Measurements from ENCODE around the gene SFR1. TPM values are rescaled to one million over a fixed set of nuclear protein-coding genes. Genes with fewer than 3 reads are reported as not detected.

Gene SFR1
- total RNA-seq, 1 experiment from 2014 or later = 11.0 TPM

DNA sequence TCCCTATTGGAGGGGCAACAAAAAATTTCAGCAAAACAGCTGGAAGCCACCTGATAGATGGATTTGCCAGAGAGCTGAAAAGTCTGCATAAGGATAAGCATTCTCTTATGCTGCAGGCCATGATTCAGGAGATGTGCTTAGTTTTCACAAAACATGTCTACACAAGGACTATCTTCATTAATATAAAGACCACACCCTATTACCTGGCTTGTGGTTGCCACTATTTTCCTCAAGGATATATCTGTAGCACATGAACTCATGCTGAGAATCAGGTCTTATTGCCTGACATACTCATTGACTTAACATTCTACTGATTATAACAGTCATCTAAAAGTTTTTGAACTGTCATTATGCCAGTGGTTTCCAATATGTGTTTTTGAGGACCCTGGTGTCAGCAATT is 29.2 kb upstream of the SFR1 start:
- peaks cover 17% of the 10 kb centered on the region for H3K4me1 ChIP-seq (replicated peaks)
- no peak for DNase-seq (ENCODE audit: low read depth in 1 of 2, low spot score in 2 of 2)
- no peaks in the 10 kb centered on the region for H3K9me3 ChIP-seq (replicated peaks)
- H3K27ac ChIP-seq = no peak overlapping the region
- no peak overlapping the region for H3K4me3 ChIP-seq
- H3K27me3 ChIP-seq (replicated peaks) = no peaks in the 10 kb centered on the region
- H3K36me3 ChIP-seq = no peaks in the 10 kb centered on the region

GRCh38 chr10:104096692-104097091 is 25.3 kb upstream of the SFR1 start:
- Histone ChIP-seq H3K9me3 (replicated peaks) (no peaks in the 10 kb centered on the region), H3K27me3 (replicated peaks) (no peaks in the 10 kb centered on the region), H3K4me1 (replicated peaks) (peaks cover 23% of the 10 kb centered on the region), H3K27ac (no peak overlapping the region), H3K4me3 (no peak overlapping the region), H3K36me3 (no peaks in the 10 kb centered on the region)
- no peak for DNase-seq (ENCODE audit: low read depth in 1 of 2, low spot score in 2 of 2)

DNA sequence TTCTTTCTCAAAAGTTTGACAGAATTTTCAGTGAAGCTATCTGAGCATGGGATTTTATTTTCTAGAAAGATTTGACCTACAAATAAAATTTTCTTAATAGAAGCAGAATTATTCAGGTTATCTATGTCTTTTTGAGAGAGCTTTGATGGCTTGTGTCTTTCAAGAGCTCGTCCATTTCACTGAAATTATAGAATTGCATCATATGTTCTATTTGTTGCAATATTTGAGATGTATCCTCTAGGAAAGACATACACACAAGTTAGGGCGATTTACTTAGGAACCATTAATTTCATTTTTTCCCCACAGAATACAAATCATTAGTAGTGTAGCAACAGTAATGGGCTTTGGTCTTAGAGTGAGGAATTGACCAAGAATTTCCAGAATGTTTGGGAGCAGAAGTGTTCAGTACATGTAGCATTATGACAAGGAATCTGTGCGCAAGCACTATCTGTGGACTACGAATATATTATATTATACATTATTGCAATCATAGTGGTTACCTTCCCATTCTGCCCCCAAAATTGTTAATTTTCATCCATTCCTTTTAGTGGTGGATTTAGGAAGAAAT is 23.5 kb upstream of the SFR1 start:
- no peaks in the 10 kb centered on the region for H3K27me3 ChIP-seq (replicated peaks)
- H3K36me3 ChIP-seq = no peaks in the 10 kb centered on the region
- peaks cover 23% of the 10 kb centered on the region for H3K4me1 ChIP-seq (replicated peaks)
- no peaks in the 10 kb centered on the region for H3K9me3 ChIP-seq (replicated peaks)
- H3K4me3 ChIP-seq = no peak overlapping the region
- DNase-seq (ENCODE audit: low read depth in 1 of 2, low spot score in 2 of 2) = no peak
- no peak overlapping the region for H3K27ac ChIP-seq

- H3K4me1 ChIP-seq (replicated peaks) = peaks cover 23% of the 10 kb centered on the region
- H3K36me3 ChIP-seq = no peaks in the 10 kb centered on the region
- no peak overlapping the region for H3K27ac ChIP-seq
- H3K27me3 ChIP-seq (replicated peaks) = no peaks in the 10 kb centered on the region
- no peaks in the 10 kb centered on the region for H3K9me3 ChIP-seq (replicated peaks)
- no peak for DNase-seq (ENCODE audit: low read depth in 1 of 2, low spot score in 2 of 2)
- H3K4me3 ChIP-seq = no peak overlapping the region
These were observed 22.7 kb upstream of the SFR1 start for GRCh38 chr10:104099269-104099668.

- DNase-seq (ENCODE audit: low read depth in 1 of 2, low spot score in 2 of 2) = no peak
- Histone ChIP-seq H3K27me3 (replicated peaks) (no peaks in the 10 kb centered on the region), H3K4me3 (no peak overlapping the region), H3K9me3 (replicated peaks) (no peaks in the 10 kb centered on the region), H3K4me1 (replicated peaks) (peaks cover 23% of the 10 kb centered on the region), H3K27ac (no peak overlapping the region), H3K36me3 (no peaks in the 10 kb centered on the region)
These were observed 22.0 kb upstream of the SFR1 start for GRCh38 chr10:104099941-104100340.

GRCh38 chr10:104100795-104101194 is 21.2 kb upstream of the SFR1 start:
- Histone ChIP-seq H3K36me3 (no peaks in the 10 kb centered on the region), H3K9me3 (replicated peaks) (no peaks in the 10 kb centered on the region), H3K27me3 (replicated peaks) (no peaks in the 10 kb centered on the region), H3K4me3 (no peak overlapping the region), H3K27ac (no peak overlapping the region), H3K4me1 (replicated peaks) (peaks cover 23% of the 10 kb centered on the region)
- DNase-seq (ENCODE audit: low read depth in 1 of 2, low spot score in 2 of 2) = peak in 1 of 2 experiments; percentile 28

DNA sequence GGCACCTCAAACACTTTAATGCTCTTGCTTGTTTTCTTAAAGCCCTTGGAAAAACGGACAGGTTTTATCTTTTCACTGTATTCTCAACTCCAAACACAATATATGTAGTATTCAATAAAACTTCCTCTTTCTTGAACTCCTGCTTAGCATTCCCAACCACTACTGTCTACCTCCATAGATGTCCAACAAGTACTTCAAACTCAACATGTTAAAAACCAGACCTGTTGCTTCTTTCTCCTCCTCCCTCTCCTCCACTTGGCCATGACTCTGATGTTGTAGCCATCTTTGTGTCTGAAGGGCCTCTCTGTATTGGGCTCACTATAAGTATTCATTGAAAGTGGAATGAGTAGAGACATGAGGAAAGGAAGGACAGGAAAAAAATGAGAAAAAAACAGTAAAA is 20.1 kb upstream of the SFR1 start:
- DNase-seq (ENCODE audit: low read depth in 1 of 2, low spot score in 2 of 2) = no peak
- no peak overlapping the region for H3K4me3 ChIP-seq
- peaks cover 23% of the 10 kb centered on the region for H3K4me1 ChIP-seq (replicated peaks)
- no peaks in the 10 kb centered on the region for H3K36me3 ChIP-seq
- H3K9me3 ChIP-seq (replicated peaks) = no peaks in the 10 kb centered on the region
- no peaks in the 10 kb centered on the region for H3K27me3 ChIP-seq (replicated peaks)
- no peak overlapping the region for H3K27ac ChIP-seq

- Histone ChIP-seq H3K27me3 (replicated peaks) (no peaks in the 10 kb centered on the region), H3K27ac (no peak overlapping the region), H3K4me1 (replicated peaks) (peaks cover 19% of the 10 kb centered on the region), H3K36me3 (no peaks in the 10 kb centered on the region), H3K4me3 (no peak overlapping the region), H3K9me3 (replicated peaks) (no peaks in the 10 kb centered on the region)
- no peak for DNase-seq (ENCODE audit: low read depth in 1 of 2, low spot score in 2 of 2)
These were observed 18.0 kb upstream of the SFR1 start for GRCh38 chr10:104103956-104104355.

DNA sequence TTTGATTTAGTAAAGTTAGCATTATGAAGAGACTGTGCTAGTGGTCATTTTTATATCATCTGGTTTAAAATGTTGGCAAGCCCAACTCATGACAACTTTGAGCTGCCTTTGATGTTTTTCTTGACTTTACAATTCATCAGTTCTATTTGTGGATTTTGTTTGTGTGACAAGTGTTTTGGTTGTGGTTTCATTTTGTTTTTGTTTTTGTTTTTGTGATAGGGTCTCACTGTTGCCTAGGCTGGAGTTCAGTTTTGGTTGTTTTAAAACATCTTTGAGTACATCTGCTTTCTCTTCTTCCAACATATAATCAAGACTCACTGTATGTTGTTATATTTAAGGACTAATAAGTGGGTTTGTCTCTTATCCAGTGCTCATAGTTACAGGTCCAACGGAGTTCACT is 17.6 kb upstream of the SFR1 start:
- DNase-seq (ENCODE audit: low read depth in 1 of 2, low spot score in 2 of 2) = no peak
- Histone ChIP-seq H3K36me3 (no peaks in the 10 kb centered on the region), H3K4me1 (replicated peaks) (peaks cover 15% of the 10 kb centered on the region), H3K27me3 (replicated peaks) (no peaks in the 10 kb centered on the region), H3K4me3 (no peak overlapping the region), H3K9me3 (replicated peaks) (no peaks in the 10 kb centered on the region), H3K27ac (no peak overlapping the region)

GRCh38 chr10:104104926-104105325 is 17.0 kb upstream of the SFR1 start:
- H3K27ac ChIP-seq = no peak overlapping the region
- H3K9me3 ChIP-seq (replicated peaks) = no peaks in the 10 kb centered on the region
- H3K27me3 ChIP-seq (replicated peaks) = no peaks in the 10 kb centered on the region
- DNase-seq (ENCODE audit: low read depth in 1 of 2, low spot score in 2 of 2) = no peak
- H3K4me1 ChIP-seq (replicated peaks) = peaks cover 16% of the 10 kb centered on the region
- no peak overlapping the region for H3K4me3 ChIP-seq
- H3K36me3 ChIP-seq = no peaks in the 10 kb centered on the region

DNA sequence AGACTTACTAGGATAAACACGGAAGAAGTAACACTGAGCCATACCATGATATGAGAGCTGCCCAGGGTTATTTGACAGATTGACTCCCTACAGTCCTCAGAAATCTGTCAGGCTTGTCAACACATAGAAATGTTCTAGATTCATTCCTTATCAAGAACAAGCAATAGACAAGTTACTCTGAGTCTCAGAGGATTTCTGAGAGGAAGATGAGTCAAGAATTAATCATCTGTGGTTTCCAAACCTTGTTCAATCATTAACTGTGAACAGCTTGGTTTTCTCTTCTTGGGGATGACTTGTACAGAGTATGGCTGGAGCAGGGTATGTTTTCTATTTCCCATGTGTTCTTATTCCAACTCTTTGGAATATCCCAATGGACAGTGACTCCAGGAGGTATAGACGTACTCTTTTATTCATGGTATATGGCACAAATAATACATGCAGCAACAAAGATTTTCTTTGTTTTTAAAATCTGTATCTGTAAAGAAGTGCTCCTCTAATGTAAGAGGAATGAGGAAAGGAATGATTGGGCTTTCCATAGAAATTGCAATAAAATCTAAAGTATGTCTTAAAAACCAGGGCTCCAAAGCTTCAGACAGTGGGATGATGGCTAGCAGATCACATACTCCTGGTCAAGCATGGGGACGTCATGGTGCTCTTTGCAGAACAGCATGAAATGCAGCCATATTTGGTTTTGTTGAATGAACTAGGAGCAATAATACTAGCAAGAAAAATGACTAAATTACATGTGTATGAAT is 11.9 kb upstream of the SFR1 start:
- no peaks in the 10 kb centered on the region for H3K27me3 ChIP-seq (replicated peaks)
- no peak overlapping the region; the same call in 1 of the 2 replicates for H3K27ac ChIP-seq
- peak in 1 of 2 experiments; percentile 42 for DNase-seq (ENCODE audit: low read depth in 1 of 2, low spot score in 2 of 2)
- H3K36me3 ChIP-seq = no peaks in the 10 kb centered on the region
- peaks cover 13% of the 10 kb centered on the region for H3K4me1 ChIP-seq (replicated peaks)
- no peaks in the 10 kb centered on the region for H3K9me3 ChIP-seq (replicated peaks)
- no peak overlapping the region for H3K4me3 ChIP-seq

- Histone ChIP-seq H3K36me3 (no peaks in the 10 kb centered on the region), H3K27ac (no peak overlapping the region), H3K4me1 (replicated peaks) (peaks cover 20% of the 10 kb centered on the region), H3K27me3 (replicated peaks) (no peaks in the 10 kb centered on the region), H3K4me3 (no peak overlapping the region), H3K9me3 (replicated peaks) (no peaks in the 10 kb centered on the region)
- no peak for DNase-seq (ENCODE audit: low read depth in 1 of 2, low spot score in 2 of 2)
These were observed 8.5 kb upstream of the SFR1 start for GRCh38 chr10:104113376-104113956.

DNA sequence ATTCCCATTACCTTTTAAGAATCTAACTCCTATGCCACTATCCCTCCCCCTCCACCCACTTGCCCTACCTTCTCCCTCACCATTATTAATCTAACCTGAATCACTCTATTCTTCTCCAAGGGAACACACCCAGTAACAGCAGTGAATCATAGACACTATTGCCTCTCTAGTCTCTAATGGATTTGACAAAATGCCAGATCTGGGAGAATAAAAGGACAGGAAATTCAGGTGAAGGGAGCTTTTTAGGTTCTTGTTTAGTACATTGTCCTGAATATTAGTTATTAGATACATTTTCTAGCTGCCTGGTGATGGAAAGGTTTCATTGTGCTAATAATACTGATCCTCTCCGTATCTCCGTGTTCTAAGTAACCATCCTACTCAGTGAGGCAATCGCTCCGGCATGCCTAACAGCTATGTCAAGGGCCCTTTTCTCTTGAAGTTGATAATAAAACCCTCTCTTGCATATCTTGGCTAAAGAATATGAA is 4.1 kb upstream of the SFR1 start:
- H3K36me3 ChIP-seq = no peaks in the 10 kb centered on the region
- no peak overlapping the region for H3K27ac ChIP-seq
- no peaks in the 10 kb centered on the region for H3K9me3 ChIP-seq (replicated peaks)
- H3K27me3 ChIP-seq (replicated peaks) = no peaks in the 10 kb centered on the region
- no peak for DNase-seq (ENCODE audit: low read depth in 1 of 2, low spot score in 2 of 2)
- H3K4me3 ChIP-seq = no peak overlapping the region
- H3K4me1 ChIP-seq (replicated peaks) = peaks cover 21% of the 10 kb centered on the region

GRCh38 chr10:104119996-104120395 is 2.0 kb upstream of the SFR1 start:
- Histone ChIP-seq H3K27ac (peak overlapping the region; percentile 98), H3K4me3 (no peak overlapping the region)
- no peak for DNase-seq (ENCODE audit: low read depth in 1 of 2, low spot score in 2 of 2)

More at GRCh38 chr10:104119996-104120395, 2.0 kb upstream of the SFR1 start:
- no peaks in the 10 kb centered on the region for H3K36me3 ChIP-seq
- peaks cover 21% of the 10 kb centered on the region for H3K4me1 ChIP-seq (replicated peaks)
- H3K27me3 ChIP-seq (replicated peaks) = no peaks in the 10 kb centered on the region
- no peaks in the 10 kb centered on the region for H3K9me3 ChIP-seq (replicated peaks)

Data from SJSA1 (cell line).